Fibroblast of villous mesenchyme (primary cell): ENCODE results near the gene NGDN. TPM values are rescaled to one million over a fixed set of nuclear protein-coding genes. Genes with fewer than 3 reads are reported as not detected.

Experiments
- DNase-seq: peaks from one replicate; pipeline ENCODE4 v3.0.0-alpha.2; 2010; ENCODE audit warnings: low read depth
- H3K4me3 ChIP-seq: 2 replicates; pipeline ENCODE4 v1.5.1; 2011; ENCODE audit warnings: low read depth, mild to moderate bottlenecking, low read length
- total RNA-seq: library from RNA; depleted of rRNA; stranded (reverse); fragments of >200 nt; gene quantifications from 2 replicates; pipeline ENCODE4 v1.2.3, GENCODE V29; 2012
- TF ChIP-seq, protein P1 (sequence below): IDR thresholded peaks from 2 replicates; pipeline ENCODE4 v1.5.1; 2012; ENCODE audit warnings: low read depth, mild to moderate bottlenecking, low read length; ENCODE audit not compliant: insufficient read depth

Gene NGDN
- total RNA-seq, 1 donor: 41.9 TPM

DNA sequence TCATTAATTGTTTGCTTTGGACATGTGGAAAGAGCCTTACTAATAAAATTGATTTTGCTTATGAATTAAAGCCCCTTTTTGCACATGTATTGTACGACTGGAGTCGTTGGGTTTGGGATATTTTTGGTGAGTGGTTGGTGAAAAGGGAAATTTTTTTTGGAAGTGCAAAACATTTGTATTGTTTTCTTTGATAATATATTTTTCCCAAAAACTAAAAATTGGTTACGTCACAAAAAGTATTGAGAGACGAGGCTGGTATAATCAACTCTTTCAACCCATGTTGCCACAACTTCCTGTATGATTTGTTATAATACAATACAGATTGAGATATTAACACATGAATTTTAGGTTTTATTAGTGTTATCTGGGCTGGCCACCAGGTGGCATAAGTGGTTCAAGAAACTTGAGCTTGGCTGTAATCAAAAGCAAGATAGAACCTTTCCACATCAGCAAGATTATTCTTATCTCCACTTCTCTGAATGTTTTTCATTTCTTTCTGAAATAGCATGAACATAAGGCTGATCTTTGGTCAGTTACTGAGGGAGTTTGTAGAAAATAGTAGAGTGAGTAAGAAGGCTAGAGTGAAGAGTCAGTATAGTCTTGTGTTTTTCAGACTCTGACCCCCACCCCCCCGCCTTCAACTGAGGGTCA is 8.7 kb downstream of the NGDN start:
- no peak overlapping the region for H3K4me3 ChIP-seq
- TF ChIP-seq, protein P1, sequence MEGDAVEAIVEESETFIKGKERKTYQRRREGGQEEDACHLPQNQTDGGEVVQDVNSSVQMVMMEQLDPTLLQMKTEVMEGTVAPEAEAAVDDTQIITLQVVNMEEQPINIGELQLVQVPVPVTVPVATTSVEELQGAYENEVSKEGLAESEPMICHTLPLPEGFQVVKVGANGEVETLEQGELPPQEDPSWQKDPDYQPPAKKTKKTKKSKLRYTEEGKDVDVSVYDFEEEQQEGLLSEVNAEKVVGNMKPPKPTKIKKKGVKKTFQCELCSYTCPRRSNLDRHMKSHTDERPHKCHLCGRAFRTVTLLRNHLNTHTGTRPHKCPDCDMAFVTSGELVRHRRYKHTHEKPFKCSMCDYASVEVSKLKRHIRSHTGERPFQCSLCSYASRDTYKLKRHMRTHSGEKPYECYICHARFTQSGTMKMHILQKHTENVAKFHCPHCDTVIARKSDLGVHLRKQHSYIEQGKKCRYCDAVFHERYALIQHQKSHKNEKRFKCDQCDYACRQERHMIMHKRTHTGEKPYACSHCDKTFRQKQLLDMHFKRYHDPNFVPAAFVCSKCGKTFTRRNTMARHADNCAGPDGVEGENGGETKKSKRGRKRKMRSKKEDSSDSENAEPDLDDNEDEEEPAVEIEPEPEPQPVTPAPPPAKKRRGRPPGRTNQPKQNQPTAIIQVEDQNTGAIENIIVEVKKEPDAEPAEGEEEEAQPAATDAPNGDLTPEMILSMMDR: peak; percentile 66
- DNase-seq: peak; percentile 74

- DNase-seq: peak; percentile 25
- H3K4me3 ChIP-seq: no peak overlapping the region
- TF ChIP-seq, protein P1: no peak
These were observed 12.0 kb downstream of the NGDN start for GRCh38 chr14:23481362-23481970.

DNA sequence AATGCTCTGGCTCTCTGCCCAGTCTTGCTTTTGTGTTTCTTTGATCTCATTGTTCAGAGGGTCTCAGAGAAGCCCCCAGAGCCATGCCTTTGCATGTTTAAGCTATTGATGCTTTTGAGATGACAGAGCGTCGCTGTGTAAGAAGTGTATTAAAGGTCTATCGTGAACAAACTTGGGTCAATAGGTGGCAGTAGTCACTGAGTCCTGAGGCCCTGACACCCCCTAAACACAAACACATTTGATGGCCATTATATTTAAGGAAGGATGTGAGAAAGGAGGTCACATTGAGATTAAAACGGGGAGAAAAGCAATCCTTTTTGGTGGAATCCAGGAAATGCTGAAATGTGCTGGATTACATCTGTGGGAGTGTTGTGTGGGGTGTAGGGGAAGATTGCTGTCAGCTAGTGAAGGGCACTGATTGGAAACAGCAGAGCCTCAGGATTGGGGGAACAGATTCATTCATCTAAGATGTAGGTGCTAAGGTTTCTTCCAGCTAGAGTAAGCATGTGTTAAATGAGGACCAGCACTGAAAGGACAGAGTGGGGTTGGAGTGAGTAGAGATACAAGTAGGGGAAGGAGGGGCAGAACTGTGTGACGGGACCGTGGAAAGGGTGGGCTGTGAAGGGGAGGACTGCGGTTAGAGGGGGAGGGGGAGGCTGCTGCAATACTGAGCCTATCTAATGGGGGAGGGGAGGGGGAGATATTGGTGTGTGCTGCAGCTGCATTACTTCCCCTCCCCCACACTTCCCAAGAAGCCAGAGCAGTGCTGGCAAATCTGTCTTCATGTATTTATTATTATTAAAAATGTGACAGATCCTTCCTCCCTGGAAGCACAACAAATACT is 12.7 kb downstream of the NGDN start:
- no peak for DNase-seq
- H3K4me3 ChIP-seq: no peak overlapping the region
- TF ChIP-seq, protein P1: peak; percentile 1

DNA sequence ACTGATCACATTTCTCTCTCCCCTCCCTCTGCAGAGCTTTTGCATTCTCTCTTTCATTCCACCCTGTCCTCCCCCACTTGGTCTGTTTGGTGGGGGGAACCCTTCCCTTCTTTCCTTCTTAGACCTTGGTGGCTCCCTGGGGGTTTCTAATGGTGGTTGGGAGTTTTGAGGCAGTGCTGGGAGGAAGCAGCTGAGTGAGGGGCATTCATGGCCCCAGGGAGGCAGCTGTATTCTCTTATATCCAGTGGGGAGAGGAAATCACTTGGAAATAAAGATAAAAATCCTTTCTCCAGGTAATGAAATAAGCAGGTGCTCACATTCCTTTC is 13.3 kb downstream of the NGDN start:
- TF ChIP-seq, protein P1: no peak
- no peak for DNase-seq
- H3K4me3 ChIP-seq: no peak overlapping the region

GRCh38 chr14:23483236-23483854 is 13.8 kb downstream of the NGDN start:
- no peak for DNase-seq
- TF ChIP-seq, protein P1: peak; percentile 47
- H3K4me3 ChIP-seq: no peak overlapping the region

DNA sequence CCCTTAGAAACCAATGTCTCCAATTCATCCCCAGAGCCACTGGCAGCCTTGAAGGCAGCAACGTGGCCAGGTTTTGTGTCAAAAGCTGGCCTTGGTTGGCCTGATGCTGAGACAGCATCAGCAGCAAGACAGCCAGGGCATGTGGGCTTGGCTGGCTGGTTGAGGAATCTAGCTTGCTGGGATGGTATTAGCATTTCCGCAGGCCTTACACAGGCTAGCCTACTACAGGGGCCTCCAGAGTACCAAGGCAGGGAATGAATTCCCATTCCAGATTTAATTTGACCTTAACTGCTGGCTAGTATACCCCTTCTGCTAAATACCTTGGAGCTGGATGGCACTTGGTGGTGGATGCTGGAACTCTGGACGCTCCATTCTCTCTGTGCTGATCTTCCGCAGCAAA is 15.8 kb downstream of the NGDN start:
- H3K4me3 ChIP-seq: no peak overlapping the region
- TF ChIP-seq, protein P1: no peak
- no peak for DNase-seq
